GM12865 (cell line): Measurements from ENCODE around the gene RPL39L.
"Not testable (repeated sequence)": the region's sequence is repeated elsewhere in the genome, so short reads cannot be mapped to it uniquely, and the experiment has no call there.

Experiments
- DNase-seq: peaks from one replicate; pipeline ENCODE4 v3.0.0; 2010; ENCODE audit warnings: low read depth
- H3K4me3 ChIP-seq: 2 replicates; pipeline ENCODE4 v1.5.1; 2011; ENCODE audit warnings: mild to moderate bottlenecking, low read depth, low read length, control low read depth
- TF ChIP-seq, protein P1 (sequence below): IDR thresholded peaks from 2 replicates; pipeline ENCODE4 v1.5.1; 2011; ENCODE audit warnings: low read length, control low read depth, low read depth, inconsistent platforms; ENCODE audit not compliant: insufficient read depth; ENCODE audit errors: missing control alignments

Gene RPL39L

GRCh38 chr3:187183210-187183862, 44.0 kb upstream of the RPL39L start:
- no peak overlapping the region for H3K4me3 ChIP-seq
- TF ChIP-seq, protein P1, sequence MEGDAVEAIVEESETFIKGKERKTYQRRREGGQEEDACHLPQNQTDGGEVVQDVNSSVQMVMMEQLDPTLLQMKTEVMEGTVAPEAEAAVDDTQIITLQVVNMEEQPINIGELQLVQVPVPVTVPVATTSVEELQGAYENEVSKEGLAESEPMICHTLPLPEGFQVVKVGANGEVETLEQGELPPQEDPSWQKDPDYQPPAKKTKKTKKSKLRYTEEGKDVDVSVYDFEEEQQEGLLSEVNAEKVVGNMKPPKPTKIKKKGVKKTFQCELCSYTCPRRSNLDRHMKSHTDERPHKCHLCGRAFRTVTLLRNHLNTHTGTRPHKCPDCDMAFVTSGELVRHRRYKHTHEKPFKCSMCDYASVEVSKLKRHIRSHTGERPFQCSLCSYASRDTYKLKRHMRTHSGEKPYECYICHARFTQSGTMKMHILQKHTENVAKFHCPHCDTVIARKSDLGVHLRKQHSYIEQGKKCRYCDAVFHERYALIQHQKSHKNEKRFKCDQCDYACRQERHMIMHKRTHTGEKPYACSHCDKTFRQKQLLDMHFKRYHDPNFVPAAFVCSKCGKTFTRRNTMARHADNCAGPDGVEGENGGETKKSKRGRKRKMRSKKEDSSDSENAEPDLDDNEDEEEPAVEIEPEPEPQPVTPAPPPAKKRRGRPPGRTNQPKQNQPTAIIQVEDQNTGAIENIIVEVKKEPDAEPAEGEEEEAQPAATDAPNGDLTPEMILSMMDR, result no peak
- peak; percentile 62 for DNase-seq

GRCh38 chr3:187181454-187182170, 42.3 kb upstream of the RPL39L start:
- DNase-seq, result no peak
- no peak overlapping the region for H3K4me3 ChIP-seq
- TF ChIP-seq, protein P1, result no peak

GRCh38 chr3:187172929-187173328, 33.6 kb upstream of the RPL39L start:
- no peak overlapping the region for H3K4me3 ChIP-seq
- TF ChIP-seq, protein P1, result no peak
- no peak for DNase-seq

DNA sequence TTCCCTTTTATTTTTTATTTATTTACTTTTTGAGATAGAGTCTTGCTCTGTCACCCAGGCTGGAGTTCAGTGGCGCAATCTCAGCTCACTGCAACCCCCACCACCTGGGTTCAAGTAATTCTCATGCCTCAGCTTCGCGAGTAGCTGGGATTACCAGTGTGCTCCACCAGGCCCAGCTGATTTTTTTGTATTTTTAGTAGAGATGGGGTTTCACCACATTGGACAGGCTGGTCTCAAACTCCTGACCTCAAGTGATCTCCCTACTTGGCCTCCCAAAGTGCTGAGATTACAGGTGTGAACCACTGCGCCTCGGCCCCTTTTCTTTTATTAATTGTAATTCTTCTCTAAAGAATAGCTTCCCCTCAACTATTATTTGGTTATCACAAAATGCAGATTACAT, 31.6 kb upstream of the RPL39L start:
- not testable (repeated sequence) for H3K4me3 ChIP-seq, DNase-seq

- DNase-seq, result no peak
- no peak overlapping the region for H3K4me3 ChIP-seq
- TF ChIP-seq, protein P1, result no peak
Observed at GRCh38 chr3:187169231-187169960, 30.1 kb upstream of the RPL39L start.

GRCh38 chr3:187167777-187168176, 28.5 kb upstream of the RPL39L start:
- H3K4me3 ChIP-seq, result no peak overlapping the region
- DNase-seq, result no peak
- TF ChIP-seq, protein P1, result no peak

DNA sequence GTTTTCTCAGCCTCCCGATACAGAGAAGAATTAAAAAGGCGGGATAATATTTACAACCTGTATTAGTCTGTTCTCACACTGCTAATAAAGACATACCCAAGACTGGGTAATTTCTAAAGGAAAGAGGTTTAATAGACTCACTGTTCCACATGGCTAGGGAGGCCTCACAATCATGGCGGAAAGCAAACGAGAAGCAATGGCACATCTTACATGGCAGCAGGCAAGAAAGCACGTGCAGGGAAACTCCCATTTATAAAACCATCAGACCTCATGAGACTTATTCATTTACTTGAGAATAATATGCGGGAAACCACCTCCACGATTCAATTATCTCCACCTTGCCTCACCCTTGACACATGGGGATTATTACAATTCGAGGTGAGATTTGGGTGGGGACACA, 27.5 kb upstream of the RPL39L start:
- TF ChIP-seq, protein P1, result no peak
- no peak for DNase-seq

More for the DNA sequence above, 27.5 kb upstream of the RPL39L start:
- no peak overlapping the region for H3K4me3 ChIP-seq
